Motor neuron (in vitro differentiated cells): Measurements from ENCODE around the gene PLCE1. TPM values are rescaled to one million over a fixed set of nuclear protein-coding genes. Genes with fewer than 3 reads are reported as not detected.
A peak's percentile ranks its signal among the peaks of the same experiment; 100 is the strongest.

Experiments used
- ATAC-seq, 8 experiments: fragments of 200-7000 bp; cut with Tn5 transposase; replicated peaks in 6 of 8; 2 replicates each; pipeline ENCODE4 v1.8.0; 2021; ENCODE audit warnings: mild to moderate bottlenecking in 8 of 8, moderate library complexity in 8 of 8
- H3K27ac ChIP-seq, 2 donors: fragments of 250-450 bp; sonication (Bioruptor Pico); 2 replicates each; pipeline ENCODE4 v1.9.0; 2021; ENCODE audit warnings: antibody characterized with exemption in 2 of 2, mild to moderate bottlenecking in 2 of 2, moderate library complexity in 1 of 2
- H3K4me1 ChIP-seq, 2 donors: fragments of 250-450 bp; sonication (Bioruptor Pico); replicated peaks in 1 of 2; 2 replicates each; pipeline ENCODE4 v1.6.1; 2021; ENCODE audit warnings: antibody characterized with exemption in 2 of 2, mild to moderate bottlenecking in 2 of 2, moderate library complexity in 1 of 2
- H3K4me3 ChIP-seq, 5 donors: fragments of 250-450 bp; sonication (Bioruptor Pico); 2 replicates each; pipeline ENCODE4 v1.9.0; 2021; ENCODE audit warnings: antibody characterized with exemption in 5 of 5, mild to moderate bottlenecking in 5 of 5, moderate library complexity in 4 of 5
- WGBS, 10 experiments: fragments of 450-650 bp; shearing (Covaris generic); methylation state at CpG; one replicate each; pipeline ENCODE4 v1.0.0; 2022; 5-methylcytosine and 5-hydroxymethylcytosine counted together
- in situ Hi-C, 9 experiments: fragments of 400-800 bp; cut with MboI; loops; one replicate each; pipeline ENCODE4 v1.15.0; 2021; ENCODE audit warnings: low sequenced_read_pairs in 9 of 9, low pct_unique_long_range_greater_than_20kb in 2 of 9; ENCODE audit not compliant: unreplicated experiment in 9 of 9
- total RNA-seq, 8 experiments: library from RNA; unstranded; fragments of 300-600 nt; gene quantifications; 2 replicates each; pipeline versions ENCODE4 v1.2.3 to v1.2.4, GENCODE V29; 2022

Gene PLCE1
- total RNA-seq, 8 experiments from 2014 or later, result 1.3 to 29.3 (median 3.1) TPM

- Histone ChIP-seq H3K4me3 (no peak overlapping the region), H3K27ac (no peak overlapping the region), H3K4me1 (no peaks in the 10 kb centered on the region)
- in situ Hi-C loops, result no loop called here
- 0 to 100% (median 100%) methylated on average over 1 of the region's 1 CpG; no CpG with 5 or more reads in 6 of the 10 experiments for WGBS, 10 experiments
- no peak for ATAC-seq
Observed at GRCh38 chr10:94012834-94013233, 19.1 kb downstream of the PLCE1 start.

- ATAC-seq, result no peak
- Histone ChIP-seq H3K4me3 (no peak overlapping the region), H3K27ac (no peak overlapping the region), H3K4me1 (no peaks in the 10 kb centered on the region)
- in situ Hi-C loops, result no loop called here
- 56 to 100% (median 67%) methylated on average over 1 of the region's 1 CpG; no CpG with 5 or more reads in 3 of the 10 experiments for WGBS, 10 experiments
Observed at GRCh38 chr10:94013331-94013760, 19.6 kb downstream of the PLCE1 start.

- Histone ChIP-seq H3K27ac (no peak overlapping the region), H3K4me1 (no peaks in the 10 kb centered on the region), H3K4me3 (no peak overlapping the region)
- 0 to 100% (median 80%) methylated on average over 1 to 3 of the region's 3 CpGs for WGBS, 10 experiments
- peak in 2 of 8 experiments; percentile 75 to 78 for ATAC-seq
- in situ Hi-C loops, result no loop called here
Observed at GRCh38 chr10:94014304-94014703, 20.6 kb downstream of the PLCE1 start.

DNA sequence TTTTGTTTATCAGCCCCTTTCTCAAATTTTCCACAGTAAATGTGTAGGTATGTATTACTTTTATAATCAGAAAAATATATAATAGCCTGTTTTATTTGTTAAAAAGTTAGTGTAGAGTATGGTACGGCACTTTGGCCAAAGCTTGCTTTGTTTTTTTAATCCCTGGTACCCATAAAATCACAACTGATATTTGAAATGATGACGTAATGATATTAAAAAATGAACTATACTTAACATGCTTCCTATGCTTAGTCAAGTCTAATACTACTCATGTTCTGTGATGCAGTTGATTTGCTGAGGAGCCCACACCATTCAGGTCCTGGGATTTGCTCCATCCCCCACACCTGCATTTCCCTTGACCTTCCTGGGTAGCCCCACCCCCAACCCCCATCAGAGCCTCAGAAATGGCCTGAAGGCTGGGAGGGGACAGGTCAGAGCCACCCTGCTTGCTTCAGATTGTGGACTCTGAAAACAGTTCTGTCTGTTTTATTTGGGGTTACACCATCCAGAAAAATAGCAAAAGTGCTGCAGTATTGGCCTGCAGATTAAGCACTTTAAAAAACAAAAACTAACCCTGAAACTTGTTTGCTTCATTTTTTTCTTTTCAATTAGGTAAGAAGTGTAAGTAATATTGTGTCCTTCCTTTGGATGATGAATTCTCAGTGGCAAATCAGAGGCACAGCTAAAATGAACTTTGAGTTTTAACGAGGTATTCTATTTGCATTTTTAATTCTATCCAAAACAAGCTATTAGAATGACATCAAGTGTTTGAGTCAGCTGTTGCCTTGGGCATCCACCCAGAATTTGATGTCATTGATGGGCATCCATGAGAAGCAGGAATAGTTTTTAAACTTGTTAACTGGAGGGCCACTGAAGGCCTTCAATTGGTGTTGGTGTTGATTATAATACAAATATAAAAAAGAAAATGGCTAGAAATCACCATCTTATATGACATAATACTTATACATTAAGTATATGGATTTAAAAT lies 23.3 kb downstream of the PLCE1 start:
- 29 to 100% (median 67%) methylated on average over 1 to 3 of the region's 3 CpGs; no CpG with 5 or more reads in 1 of the 10 experiments for WGBS, 10 experiments
- Histone ChIP-seq H3K27ac (no peak overlapping the region), H3K4me3 (no peak overlapping the region), H3K4me1 (no peaks in the 10 kb centered on the region)
- peak in 2 of 8 experiments; percentile 7 to 17 for ATAC-seq
- in situ Hi-C loops, result no loop called here

DNA sequence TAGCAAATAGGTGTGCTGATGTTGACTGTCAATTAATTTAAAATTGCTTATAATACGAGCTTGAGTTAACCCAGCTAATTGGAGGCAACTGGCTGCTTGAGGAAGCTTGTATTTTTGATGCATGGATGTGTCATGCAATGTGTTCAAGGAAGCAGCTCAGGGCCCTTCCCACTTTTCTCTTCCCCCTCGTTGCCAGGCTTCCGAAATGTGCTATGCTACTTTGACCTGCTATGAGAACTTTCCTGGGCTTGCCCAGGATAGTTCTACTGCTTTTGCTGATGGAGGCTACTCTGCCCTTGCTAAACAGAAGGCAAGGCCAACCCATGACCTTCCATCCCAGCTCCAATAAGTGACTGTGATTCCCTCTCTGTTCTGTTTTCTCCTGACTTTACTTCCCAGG lies 24.4 kb downstream of the PLCE1 start:
- WGBS, 10 experiments, result 20 to 88% (median 72%) methylated on average over 1 to 3 of the region's 3 CpGs; no CpG with 5 or more reads in 3 of the 10 experiments
- Histone ChIP-seq H3K4me1 (no peaks in the 10 kb centered on the region), H3K27ac (no peak overlapping the region), H3K4me3 (no peak overlapping the region)
- ATAC-seq, result peak in 2 of 8 experiments; percentile 15 to 30
- in situ Hi-C loops, result no loop called here

GRCh38 chr10:94023906-94024305 lies 30.2 kb downstream of the PLCE1 start:
- WGBS, 10 experiments, result 0 to 88% (median 76%) methylated on average over 1 to 3 of the region's 3 CpGs; no CpG with 5 or more reads in 2 of the 10 experiments
- Histone ChIP-seq H3K4me1 (no peaks in the 10 kb centered on the region), H3K27ac (no peak overlapping the region), H3K4me3 (no peak overlapping the region)
- in situ Hi-C loops, result no loop called here
- ATAC-seq, result peak in 2 of 8 experiments; percentile 70 to 95

- in situ Hi-C loops, result no loop called here
- no peaks in the 10 kb centered on the region for H3K4me1 ChIP-seq
- no peak overlapping the region for H3K27ac ChIP-seq
- no peak for ATAC-seq
- H3K4me3 ChIP-seq, result no peak overlapping the region
Observed at GRCh38 chr10:94024407-94024806, 30.7 kb downstream of the PLCE1 start.

- 0 to 100% (median 75%) methylated on average over 1 of the region's 1 CpG; no CpG with 5 or more reads in 3 of the 10 experiments for WGBS, 10 experiments
- Histone ChIP-seq H3K4me1 (no peaks in the 10 kb centered on the region), H3K27ac (no peak overlapping the region), H3K4me3 (no peak overlapping the region)
- no peak for ATAC-seq
- in situ Hi-C loops, result no loop called here
Observed at GRCh38 chr10:94025806-94026205, 32.1 kb downstream of the PLCE1 start.

DNA sequence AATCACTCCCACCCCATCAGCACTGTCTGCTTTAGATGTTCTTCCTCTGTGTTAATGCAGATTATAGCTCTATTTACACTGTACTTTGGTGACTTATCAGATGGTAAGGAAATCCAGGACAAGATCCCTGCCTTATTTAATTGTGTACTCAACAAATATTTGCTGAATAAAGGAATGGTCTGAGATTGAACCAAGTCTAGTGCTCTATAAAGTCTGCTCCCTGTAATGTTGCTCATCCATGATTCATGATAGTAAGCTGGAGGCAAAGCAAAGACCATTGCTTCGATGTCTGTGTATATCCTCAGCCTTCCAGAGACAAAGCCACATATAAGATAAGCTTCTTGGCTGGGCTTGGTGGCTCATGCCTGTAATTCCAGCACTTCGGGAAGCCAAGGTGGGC lies 33.5 kb downstream of the PLCE1 start:
- ATAC-seq, result no peak
- Histone ChIP-seq H3K4me1 (no peaks in the 10 kb centered on the region), H3K4me3 (no peak overlapping the region), H3K27ac (no peak overlapping the region)
- WGBS, 10 experiments, result 60 to 83% (median 71%) methylated on average over 1 to 2 of the region's 2 CpGs; no CpG with 5 or more reads in 7 of the 10 experiments
- in situ Hi-C loops, result no loop called here

GRCh38 chr10:94029955-94030354 lies 36.2 kb downstream of the PLCE1 start:
- Histone ChIP-seq H3K4me3 (no peak overlapping the region), H3K4me1 (no peaks in the 10 kb centered on the region), H3K27ac (no peak overlapping the region)
- ATAC-seq, result no peak
- in situ Hi-C loops, result no loop called here

DNA sequence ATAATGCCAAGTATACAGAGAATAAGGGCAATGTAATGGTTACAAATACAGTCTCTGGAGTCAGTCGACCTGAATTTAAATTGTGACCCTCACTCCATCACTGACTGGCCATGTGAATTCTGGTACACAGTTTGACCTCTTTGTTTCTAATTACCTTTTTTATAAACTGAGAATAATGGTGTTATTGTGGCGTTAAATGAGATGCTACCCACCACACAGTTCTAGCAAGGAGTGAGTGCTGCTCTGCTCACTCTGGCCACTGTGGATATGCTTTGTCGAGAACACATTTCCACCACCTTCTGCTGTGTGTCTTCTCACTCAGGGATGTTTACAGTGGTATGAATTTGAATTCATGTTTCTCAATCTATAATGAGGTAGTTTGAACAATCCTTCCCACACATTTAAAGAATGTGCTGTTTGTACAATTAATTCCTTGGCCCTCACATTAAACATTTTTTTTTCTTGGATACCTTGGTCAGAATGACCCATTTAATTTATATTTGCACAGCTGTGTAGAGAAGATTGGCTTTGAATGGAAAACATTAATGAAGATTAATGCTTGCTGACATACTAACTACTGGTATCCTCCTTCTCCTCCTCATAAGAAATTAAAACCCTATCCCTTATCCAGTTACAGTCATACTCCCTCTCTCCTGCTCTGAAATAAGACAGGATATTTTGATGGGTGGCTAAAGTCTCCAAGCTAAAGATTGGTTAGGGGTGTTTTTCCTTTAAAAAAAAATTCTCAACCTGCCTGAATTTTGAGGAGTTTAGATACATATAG lies 42.4 kb downstream of the PLCE1 start:
- ATAC-seq, result peak in 3 of 8 experiments; percentile 28 to 94 (median 36)
- in situ Hi-C loops, result no loop called here
- H3K4me3 ChIP-seq, result no peak overlapping the region
- no peak overlapping the region for H3K27ac ChIP-seq
- H3K4me1 ChIP-seq, result peaks cover 0 to 2% of the 10 kb centered on the region in 2 donors
- 0 to 69% (median 52%) methylated on average over 1 to 3 of the region's 3 CpGs; no CpG with 5 or more reads in 2 of the 10 experiments for WGBS, 10 experiments

DNA sequence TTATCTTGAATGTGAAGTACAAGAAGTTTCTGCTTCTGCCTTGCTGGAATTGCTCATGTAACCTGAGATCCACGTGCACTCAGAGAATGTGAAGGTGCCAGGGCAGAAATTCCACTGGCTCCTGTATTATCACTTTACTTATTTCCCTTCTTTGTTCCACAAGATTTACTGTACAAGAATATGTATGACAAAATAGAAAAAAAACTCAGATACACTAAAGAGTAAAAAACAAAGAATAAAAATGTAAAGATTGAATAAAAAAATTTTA lies 43.0 kb downstream of the PLCE1 start:
- in situ Hi-C loops, result no loop called here
- peak in 1 of 8 experiments; percentile 6 for ATAC-seq
- Histone ChIP-seq H3K27ac (no peak overlapping the region), H3K4me1 (peaks cover 0 to 2% of the 10 kb centered on the region in 2 donors), H3K4me3 (no peak overlapping the region)
- 29 to 70% (median 44%) methylated on average over 1 of the region's 1 CpG; no CpG with 5 or more reads in 3 of the 10 experiments for WGBS, 10 experiments

- Histone ChIP-seq H3K4me1 (peaks cover 0 to 2% of the 10 kb centered on the region in 2 donors), H3K4me3 (no peak overlapping the region), H3K27ac (no peak overlapping the region)
- ATAC-seq, result no peak
- 29 to 100% (median 87%) methylated on average over 1 to 3 of the region's 3 CpGs for WGBS, 10 experiments
- in situ Hi-C loops, result no loop called here
Observed at GRCh38 chr10:94037286-94037685, 43.6 kb downstream of the PLCE1 start.
